ENCODE measurements around the gene ERN1. TPM values are rescaled to one million over a fixed set of nuclear protein-coding genes. Genes with fewer than 3 reads are reported as not detected.
"Not testable (repeated sequence)": the region's sequence is repeated elsewhere in the genome, so short reads cannot be mapped to it uniquely, and the experiment has no call there.

Gene ERN1
- total RNA-seq, 2 experiments from 2014 or later = 45.3 to 47.7 TPM

DNA sequence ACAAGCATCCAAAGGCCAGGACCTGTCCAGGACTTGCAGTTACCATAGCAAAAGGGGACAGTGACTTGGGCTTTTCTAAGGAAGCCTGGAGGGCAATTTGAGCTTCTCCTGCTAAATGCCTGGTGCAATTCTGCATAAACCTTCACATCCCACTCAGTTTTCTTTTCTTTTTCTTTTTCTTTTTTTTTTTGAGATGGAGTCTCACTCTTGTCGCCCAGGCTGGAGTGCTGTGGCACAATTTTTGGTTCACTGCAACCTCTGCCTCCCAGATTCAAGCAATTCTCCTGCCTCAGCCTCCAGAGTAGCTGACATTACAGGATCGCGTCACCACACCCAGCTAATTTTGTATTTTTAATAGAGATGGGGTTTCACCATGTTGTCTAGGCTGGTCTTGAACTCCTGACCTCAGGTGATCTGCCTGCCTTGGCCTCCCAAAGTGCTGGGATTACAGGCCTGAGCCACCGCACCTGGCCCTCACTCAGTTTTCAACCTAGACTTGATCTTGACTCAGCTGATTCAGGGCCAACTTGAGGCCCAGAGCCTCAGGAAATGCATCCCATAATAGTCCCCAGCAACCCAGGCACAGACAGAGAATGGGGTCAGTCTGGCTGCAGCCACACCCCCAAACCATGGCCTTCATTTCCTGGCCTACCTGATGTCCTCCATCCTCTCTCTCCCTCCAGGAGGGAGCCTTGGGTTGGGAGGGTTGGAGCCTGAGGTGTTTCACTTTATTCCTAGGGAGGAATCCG, 122.7 kb downstream of the ERN1 start:
- H3K9me3 Mint-ChIP-seq; H3K27me3 Mint-ChIP-seq; intact Hi-C loops (cut with micrococcal nuclease); H3K4me3 Mint-ChIP-seq: not testable (repeated sequence)
- peak overlapping the region; percentile 45 for H3K27ac Mint-ChIP-seq
- H3K4me1 Mint-ChIP-seq (ENCODE audit: low read depth) = peaks cover 53% of the 10 kb centered on the region
- CTCF ChIA-PET = interaction anchor here (1.4 to 3.7 kb wide), 4 partner anchors 10 to 19 kb away, joined by 3 to 16 read pairs (median 8); no protein-coding TSS in a partner anchor
- DNase-seq = peak; percentile 6
- peaks cover 20% of the 10 kb centered on the region for H3K36me3 Mint-ChIP-seq
- POLR2A ChIA-PET = interaction anchor here (0.6 kb wide), 1 partner anchor 21 kb away, joined by 3 read pairs; no protein-coding TSS in a partner anchor

DNA sequence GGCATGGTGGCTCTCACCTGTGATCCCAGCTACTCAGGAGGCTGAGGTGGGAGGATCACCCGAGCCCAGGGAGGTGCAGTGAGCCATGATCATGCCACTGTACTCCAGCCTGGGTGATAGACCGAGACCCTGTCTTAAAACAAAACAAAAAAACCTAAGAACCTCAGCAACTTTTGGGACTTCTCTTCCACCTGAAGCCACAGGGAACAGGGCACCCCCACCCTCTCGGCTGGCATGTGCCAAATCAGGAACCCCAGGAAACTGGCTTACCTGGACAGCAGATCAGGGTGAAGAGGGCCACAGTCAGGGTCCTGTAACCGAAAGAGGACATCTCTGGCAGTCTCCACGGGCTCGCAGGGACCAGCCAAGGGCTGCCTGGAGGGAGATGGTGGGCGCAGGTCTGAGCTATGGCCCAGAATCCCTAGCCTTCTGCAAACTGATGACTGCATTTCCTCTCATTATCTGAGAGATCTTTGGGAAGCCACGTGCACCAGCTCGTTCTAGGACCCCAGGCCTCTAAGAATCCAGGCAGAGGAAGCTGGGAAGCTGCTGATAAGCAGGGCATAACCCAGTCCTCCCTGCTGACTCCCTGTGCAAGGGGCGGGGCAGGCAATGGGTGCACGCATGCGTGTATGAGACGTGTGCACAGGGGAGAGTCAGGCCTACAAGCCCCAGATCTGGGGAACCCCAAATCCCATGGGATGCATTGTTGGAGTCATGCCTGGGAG, 123.4 kb downstream of the ERN1 start:
- ChIA-PET CTCF (interaction anchor here (1.4 to 3.7 kb wide), 4 partner anchors 10 to 19 kb away, joined by 3 to 16 read pairs (median 8); no protein-coding TSS in a partner anchor), POLR2A (interaction anchor here (0.6 kb wide), 1 partner anchor 20 kb away, joined by 3 read pairs; no protein-coding TSS in a partner anchor)
- peaks cover 47% of the 10 kb centered on the region for H3K4me1 Mint-ChIP-seq (ENCODE audit: low read depth)
- H3K9me3 Mint-ChIP-seq = no peaks in the 10 kb centered on the region
- no peak overlapping the region for H3K27ac Mint-ChIP-seq
- H3K36me3 Mint-ChIP-seq = peaks cover 15% of the 10 kb centered on the region
- H3K4me3 Mint-ChIP-seq = no peak overlapping the region
- no peaks in the 10 kb centered on the region for H3K27me3 Mint-ChIP-seq
- peak; percentile 7 for DNase-seq
- intact Hi-C loops (cut with micrococcal nuclease) = no loop called here

DNA sequence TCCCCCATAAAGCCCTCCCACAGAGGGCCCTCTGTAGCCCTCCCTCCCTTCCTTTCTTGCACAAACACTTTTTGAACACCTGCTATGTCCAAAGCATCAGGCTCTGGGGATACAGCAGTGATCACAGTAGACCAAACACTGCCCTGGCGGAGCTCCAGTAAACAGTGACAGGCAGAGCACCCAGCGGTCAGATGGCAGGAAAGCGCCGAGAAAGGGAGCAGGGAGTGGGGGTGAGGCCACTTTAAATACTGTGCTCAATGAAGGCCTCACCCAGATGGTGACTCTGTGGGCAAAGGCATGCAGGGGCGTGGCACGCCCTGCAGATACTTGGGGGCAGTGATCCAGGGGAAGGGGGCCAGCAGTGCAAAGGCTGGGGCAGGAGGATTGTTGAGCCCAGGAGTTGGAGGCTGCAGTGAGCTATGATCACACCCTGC, 124.2 kb downstream of the ERN1 start:
- no peak overlapping the region for H3K4me3 Mint-ChIP-seq
- peaks cover 11% of the 10 kb centered on the region for H3K36me3 Mint-ChIP-seq
- no peak for DNase-seq
- CTCF ChIA-PET = interaction anchor here (0.9 to 3.7 kb wide), 4 partner anchors 11 to 18 kb away, joined by 3 to 16 read pairs (median 7); no protein-coding TSS in a partner anchor
- no peaks in the 10 kb centered on the region for H3K9me3 Mint-ChIP-seq
- peak overlapping the region; percentile 16 for H3K27ac Mint-ChIP-seq
- no peaks in the 10 kb centered on the region for H3K27me3 Mint-ChIP-seq
- peaks cover 40% of the 10 kb centered on the region for H3K4me1 Mint-ChIP-seq (ENCODE audit: low read depth)
- POLR2A ChIA-PET = no interaction called here
- intact Hi-C loops (cut with micrococcal nuclease) = no loop called here

DNA sequence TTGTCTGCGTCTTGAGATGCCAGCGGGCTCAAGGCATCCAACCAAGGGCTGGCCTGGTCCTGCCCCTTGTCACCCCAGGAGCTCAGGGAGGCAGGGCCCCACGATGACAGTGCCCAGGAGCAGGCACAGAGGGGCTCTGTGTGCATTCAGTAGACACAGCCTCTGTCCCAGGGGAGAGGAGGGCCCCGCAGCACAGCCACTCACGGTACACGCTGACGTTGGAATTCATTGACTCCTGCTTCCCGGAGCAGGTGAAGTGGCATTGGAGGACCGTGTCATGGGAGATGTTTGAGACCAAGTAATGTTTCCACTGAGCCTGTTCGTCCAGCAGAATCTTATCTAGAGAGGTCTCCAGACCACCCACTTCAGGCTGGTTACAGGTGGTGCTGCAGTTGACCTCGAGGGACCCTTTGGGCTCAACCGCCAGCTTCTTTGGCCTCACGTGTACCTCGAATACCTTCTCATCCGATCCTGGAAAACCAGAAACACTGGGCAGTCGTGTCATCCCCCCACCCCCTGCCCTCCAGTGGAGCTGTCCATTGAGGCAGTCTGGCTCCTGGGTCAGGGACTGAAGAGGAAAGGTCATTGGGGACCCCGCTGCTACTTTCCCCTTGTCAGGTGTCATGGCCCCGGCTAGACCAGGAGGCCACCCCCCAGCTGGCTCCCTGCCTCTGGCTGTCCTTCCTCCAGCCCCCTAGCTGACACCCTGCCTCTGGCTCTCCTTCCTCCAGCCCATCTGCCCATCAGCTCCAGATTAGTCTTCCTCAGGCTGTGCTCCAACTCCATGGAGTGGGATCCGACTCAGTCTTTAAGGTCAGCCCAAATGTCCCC, 124.8 kb downstream of the ERN1 start:
- Mint-ChIP-seq H3K27me3 (no peaks in the 10 kb centered on the region), H3K9me3 (no peaks in the 10 kb centered on the region), H3K27ac (peak overlapping the region; percentile 16), H3K4me1 (ENCODE audit: low read depth) (peaks cover 35% of the 10 kb centered on the region), H3K36me3 (peaks cover 9% of the 10 kb centered on the region), H3K4me3 (no peak overlapping the region)
- ChIA-PET POLR2A (no interaction called here), CTCF (interaction anchor here (0.8 to 3.7 kb wide), 5 partner anchors 11 to 128 kb away, joined by 3 to 16 read pairs (median 5); no protein-coding TSS in a partner anchor)
- DNase-seq = peak; percentile 7
- intact Hi-C loops (cut with micrococcal nuclease) = no loop called here

DNA sequence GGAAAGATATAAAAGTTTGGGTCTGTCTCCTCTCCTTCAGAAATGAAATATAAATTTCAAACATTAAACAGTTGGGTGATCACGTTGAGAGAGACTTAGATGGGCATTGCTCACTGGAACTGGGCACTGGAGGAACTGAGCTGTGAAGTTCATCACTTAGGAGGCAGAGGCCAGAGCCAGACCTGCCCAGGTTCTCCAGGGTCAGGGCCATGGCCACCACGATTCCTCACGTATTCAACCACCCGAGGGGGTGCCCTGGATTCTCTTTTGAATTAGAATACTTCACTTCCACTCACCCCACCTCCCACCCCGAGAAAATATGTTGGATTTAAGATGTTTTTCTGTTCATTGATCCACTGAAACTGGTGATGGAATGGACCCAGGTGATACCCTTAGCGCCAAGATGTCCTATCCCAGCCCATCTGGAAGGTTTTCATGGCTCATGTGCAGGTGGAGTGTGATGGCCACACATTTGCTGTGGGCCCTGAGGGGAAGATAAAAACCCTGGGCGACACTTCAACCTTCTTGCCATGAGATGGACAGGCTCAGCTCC, 125.7 kb downstream of the ERN1 start:
- H3K27ac Mint-ChIP-seq = peak overlapping the region; percentile 23
- H3K4me3 Mint-ChIP-seq = no peak overlapping the region
- DNase-seq = peak; percentile 5

DNA sequence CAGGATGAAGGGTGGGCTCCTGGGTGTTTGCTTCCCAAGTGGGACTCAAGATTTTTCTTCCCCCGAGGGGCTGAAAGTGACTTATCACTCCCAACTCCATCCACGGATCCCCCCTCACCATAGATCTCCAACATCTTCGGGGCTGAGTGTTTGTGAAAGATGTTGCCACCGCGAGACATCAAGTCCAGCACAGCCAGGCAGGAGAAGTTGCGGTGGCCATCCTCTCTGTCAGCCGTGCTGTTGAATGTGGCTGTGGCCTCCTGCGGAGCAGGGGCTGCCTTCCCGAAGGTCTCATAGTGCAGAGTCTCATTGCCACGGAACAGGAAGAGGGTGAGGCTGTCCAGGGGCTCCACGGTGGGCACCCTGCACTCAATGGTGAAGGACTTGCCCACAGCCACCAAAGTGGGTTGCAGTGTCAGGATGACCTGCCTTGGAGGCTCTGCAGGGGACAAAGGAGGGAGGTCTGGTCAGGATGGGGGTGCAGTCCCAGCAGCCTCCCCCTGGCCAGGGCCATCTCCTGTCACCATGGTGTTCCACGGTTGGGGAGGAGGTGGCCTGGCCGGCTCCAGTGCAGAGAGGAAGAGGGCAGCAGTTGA, 126.3 kb downstream of the ERN1 start:
- DNase-seq = peak; percentile 5
- ChIA-PET CTCF (interaction anchor here (1.0 kb wide), 1 partner anchor 91 kb away, joined by 4 read pairs; no protein-coding TSS in a partner anchor), POLR2A (no interaction called here)
- H3K9me3 Mint-ChIP-seq = no peaks in the 10 kb centered on the region
- peaks cover 3% of the 10 kb centered on the region for H3K27me3 Mint-ChIP-seq
- H3K36me3 Mint-ChIP-seq = peaks cover 6% of the 10 kb centered on the region
- intact Hi-C loops (cut with micrococcal nuclease) = no loop called here
- H3K27ac Mint-ChIP-seq = peak overlapping the region; percentile 23
- no peak overlapping the region for H3K4me3 Mint-ChIP-seq
- peaks cover 33% of the 10 kb centered on the region for H3K4me1 Mint-ChIP-seq (ENCODE audit: low read depth)

More for the DNA sequence above, 125.7 kb downstream of the ERN1 start:
- Mint-ChIP-seq H3K36me3 (peaks cover 6% of the 10 kb centered on the region), H3K4me1 (ENCODE audit: low read depth) (peaks cover 34% of the 10 kb centered on the region), H3K9me3 (no peaks in the 10 kb centered on the region), H3K27me3 (peaks cover 3% of the 10 kb centered on the region)
- intact Hi-C loops (cut with micrococcal nuclease) = no loop called here
- ChIA-PET CTCF (interaction anchor here (0.8 to 3.7 kb wide), 4 partner anchors 14 to 129 kb away, joined by 3 to 16 read pairs (median 4); no protein-coding TSS in a partner anchor), POLR2A (no interaction called here)

DNA sequence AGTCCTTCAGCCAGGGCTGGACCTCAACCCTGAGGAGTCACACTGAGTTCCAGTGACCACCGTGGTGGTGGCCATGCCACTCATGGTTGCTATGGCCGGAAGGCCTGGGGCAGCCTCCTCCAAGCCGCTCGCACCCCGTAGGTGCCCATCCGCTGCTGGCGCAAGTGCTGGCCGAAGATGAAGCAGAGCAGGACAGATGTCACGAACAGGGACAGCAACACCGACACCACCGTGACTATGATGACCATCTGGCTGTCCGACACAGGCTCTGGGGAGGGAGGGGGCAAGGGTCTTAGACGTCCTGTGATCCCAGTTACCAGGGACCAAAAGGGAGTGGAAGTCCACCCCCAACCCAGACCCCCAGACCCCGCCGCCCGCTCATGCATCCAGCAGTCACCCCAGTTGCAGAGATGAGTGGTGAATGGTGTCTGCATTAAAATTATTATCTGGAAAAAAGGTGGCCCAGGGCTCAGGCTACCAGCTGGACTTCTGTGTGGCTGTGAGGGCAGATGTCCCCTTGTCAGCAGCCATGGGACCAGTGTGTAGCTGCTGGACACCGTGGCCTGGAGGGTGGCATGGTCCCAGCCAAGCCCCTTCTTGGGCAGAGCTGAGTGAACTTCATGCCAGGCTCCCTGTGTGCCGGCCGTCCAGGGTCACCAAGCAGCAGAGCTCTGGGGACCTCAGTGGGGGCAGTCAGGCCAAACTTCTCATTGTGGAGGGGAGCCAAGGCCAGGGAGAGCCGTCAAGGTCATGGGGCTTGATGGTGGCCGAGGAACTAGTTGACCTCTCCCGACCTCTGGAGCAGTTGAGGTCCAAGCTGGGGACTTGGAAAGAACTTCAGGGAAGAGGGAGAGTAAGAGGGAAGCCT, 127.1 kb downstream of the ERN1 start:
- Mint-ChIP-seq H3K4me3 (no peak overlapping the region), H3K4me1 (ENCODE audit: low read depth) (peaks cover 28% of the 10 kb centered on the region), H3K36me3 (peaks cover 6% of the 10 kb centered on the region), H3K27ac (no peak overlapping the region), H3K9me3 (no peaks in the 10 kb centered on the region), H3K27me3 (peaks cover 3% of the 10 kb centered on the region)
- CTCF ChIA-PET = interaction anchor here (1.0 kb wide), 1 partner anchor 90 kb away, joined by 4 read pairs; no protein-coding TSS in a partner anchor
- POLR2A ChIA-PET = no interaction called here
- intact Hi-C loops (cut with micrococcal nuclease) = no loop called here
- DNase-seq = peak; percentile 5

DNA sequence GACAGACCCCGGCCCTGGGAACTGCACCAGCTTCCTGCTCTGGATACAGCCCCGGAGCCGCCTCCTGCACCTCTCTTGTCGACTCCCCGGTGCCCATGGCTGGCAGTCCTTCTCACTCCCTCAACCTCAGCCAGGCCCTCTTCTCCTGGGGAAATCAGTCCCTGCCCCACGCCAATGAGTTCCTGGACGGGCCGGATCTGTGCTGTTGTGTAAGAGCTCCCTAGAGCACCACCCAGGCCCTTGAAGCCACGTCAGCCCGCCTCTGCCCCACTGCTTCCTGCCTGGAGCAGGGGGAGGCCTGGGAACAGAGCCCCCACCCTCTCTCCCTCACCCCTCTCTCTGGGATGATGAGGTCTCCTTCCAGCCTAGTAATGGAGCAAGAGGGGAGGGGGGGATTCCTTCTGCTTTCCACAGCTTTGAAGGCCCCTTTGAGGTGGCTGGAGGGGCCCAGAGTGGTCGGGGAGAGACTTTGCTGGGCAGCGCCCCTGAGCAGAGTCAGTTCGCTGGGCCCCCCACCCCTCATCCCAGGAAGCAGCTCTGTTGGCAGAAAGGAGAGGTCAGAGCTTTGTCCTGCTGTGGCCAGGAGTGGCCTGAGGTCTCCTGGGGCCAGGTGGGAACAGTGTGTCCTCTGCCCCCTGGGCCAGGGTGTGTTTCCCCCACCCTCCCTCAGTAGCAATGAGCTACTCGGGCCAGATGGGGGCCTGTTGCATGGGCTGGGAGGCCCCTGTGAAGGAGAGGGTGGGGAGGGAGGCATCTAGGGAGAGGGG, 128.0 kb downstream of the ERN1 start:
- ChIA-PET CTCF (interaction anchor here (0.8 kb wide), 1 partner anchor 25 kb away, joined by 3 read pairs; no protein-coding TSS in a partner anchor), POLR2A (interaction anchor here (0.7 kb wide), 1 partner anchor 18 kb away, joined by 4 read pairs; the partner anchor contains the start of gene ICAM2)
- Mint-ChIP-seq H3K4me1 (ENCODE audit: low read depth) (peaks cover 27% of the 10 kb centered on the region), H3K9me3 (no peaks in the 10 kb centered on the region), H3K36me3 (peaks cover 6% of the 10 kb centered on the region), H3K4me3 (no peak overlapping the region), H3K27ac (no peak overlapping the region), H3K27me3 (peaks cover 3% of the 10 kb centered on the region)
- peak; percentile 9 for DNase-seq
- intact Hi-C loops (cut with micrococcal nuclease) = no loop called here

DNA sequence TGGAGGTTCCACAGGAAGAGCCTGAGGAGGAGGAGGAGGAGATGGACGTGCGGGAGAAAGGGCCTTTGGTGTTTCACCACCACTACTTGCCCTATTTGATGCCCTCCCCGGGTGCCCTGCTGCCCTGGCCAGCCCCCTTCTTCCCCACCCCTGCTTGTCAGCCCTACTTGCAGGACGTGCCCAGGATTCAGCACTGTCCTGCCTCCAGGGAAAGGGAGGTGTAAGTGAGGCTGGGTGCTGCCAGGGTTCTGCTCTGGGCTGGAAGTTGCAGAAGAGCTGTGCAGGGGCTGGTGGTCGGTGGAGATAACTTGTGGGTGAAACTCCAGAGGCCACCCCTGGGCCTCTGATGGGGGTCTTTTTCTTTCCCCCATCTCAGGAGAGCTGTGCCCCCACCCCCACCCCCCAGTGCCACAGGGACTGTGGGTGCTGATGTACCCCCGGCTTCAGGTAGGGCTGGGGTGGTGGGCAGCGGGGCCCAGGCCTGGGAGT, 128.8 kb downstream of the ERN1 start:
- H3K27ac Mint-ChIP-seq = no peak overlapping the region
- peaks cover 23% of the 10 kb centered on the region for H3K4me1 Mint-ChIP-seq (ENCODE audit: low read depth)
- H3K9me3 Mint-ChIP-seq = no peaks in the 10 kb centered on the region
- no peak overlapping the region for H3K4me3 Mint-ChIP-seq
- peaks cover 6% of the 10 kb centered on the region for H3K36me3 Mint-ChIP-seq
- intact Hi-C loops (cut with micrococcal nuclease) = no loop called here
- ChIA-PET POLR2A (no interaction called here), CTCF (interaction anchor here (0.8 kb wide), 1 partner anchor 24 kb away, joined by 3 read pairs; no protein-coding TSS in a partner anchor)
- no peak for DNase-seq
- H3K27me3 Mint-ChIP-seq = peaks cover 3% of the 10 kb centered on the region
